GM21723 (cell line): Measurements from ENCODE around the gene KCNMA1.

Experiments used
- ATAC-seq: cut with Tn5 transposase; IDR thresholded peaks from one replicate; pipeline ENCODE4 v1.9.1; 2021; ENCODE audit warnings: mild to moderate bottlenecking, moderate library complexity; ENCODE audit not compliant: unreplicated experiment

The KCNMA1 gene

DNA sequence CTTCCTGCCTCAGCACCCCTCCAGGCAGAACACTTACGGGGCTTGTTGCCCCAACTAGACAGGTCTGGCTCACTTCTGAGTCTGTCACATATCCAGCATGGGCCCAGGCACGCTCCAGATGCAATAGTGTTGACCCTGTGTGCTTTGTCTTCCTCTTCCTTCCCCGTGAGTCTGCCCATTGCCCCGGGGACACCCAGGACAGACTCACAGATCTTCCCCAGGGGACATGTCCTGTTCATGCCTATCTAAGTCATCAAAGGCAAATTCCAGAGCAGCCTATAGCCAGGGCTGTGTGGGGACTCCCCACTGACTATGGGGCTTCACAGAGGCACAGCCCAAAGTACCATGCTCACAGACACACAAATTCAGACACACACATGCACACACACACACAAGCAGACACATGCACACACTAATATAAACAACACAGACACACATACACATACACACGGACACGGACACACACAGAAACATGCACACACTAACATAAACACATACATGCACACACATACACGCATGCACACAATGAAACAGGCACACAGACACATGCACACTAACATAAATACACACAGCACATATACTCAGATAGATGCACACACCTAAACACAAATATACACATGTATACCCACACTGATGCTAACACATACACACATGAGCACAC, 175.8 kb downstream of the KCNMA1 start:
- ATAC-seq = no peak

DNA sequence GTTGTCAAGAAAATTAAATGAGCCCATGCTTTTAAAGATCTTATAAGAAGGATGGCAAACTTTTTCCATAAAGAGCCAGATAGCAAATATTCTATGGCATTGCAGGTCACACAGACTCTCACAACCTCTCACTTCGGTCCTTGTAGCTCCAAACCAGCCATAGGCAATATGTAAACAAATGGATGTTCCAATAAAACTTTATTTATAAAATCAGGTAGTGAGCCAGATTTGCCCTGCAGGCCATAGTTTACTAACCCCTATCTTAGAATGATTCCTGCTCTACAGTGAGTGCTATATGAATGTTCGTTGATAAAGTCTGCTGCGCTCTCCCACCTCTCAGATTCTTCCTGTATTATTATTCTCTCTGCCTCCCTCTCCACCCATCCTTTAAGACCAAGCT, 177.7 kb downstream of the KCNMA1 start:
- no peak for ATAC-seq

DNA sequence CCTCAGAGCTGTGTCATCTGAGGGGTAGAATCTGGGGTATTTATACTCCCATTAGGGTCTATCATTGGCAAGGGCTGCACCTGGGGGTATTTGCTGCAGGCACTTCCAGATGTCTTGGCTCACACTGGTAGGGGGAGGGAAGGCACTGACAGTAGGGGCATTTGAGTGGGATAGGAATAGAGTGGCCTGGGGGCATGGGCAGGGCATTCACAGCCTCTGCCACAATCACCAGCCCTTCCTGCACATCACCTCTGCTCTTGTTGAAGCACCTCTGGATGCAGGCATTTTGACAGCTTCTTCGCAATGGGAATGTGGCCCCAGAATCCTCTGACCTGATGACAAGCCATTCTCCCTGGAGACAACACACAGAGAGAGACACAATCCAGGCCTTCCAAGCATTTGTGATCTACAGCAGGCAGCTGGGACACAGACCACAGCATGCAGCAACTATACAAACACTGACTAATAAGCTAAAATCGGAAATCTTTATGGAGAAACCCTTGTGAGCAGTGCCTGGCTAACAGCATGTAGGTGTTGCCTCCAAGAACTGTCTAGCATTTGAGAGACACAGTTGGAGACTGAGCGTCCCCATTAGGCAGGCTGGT, 178.5 kb downstream of the KCNMA1 start:
- ATAC-seq = no peak

- no peak for ATAC-seq
Measured at GRCh38 chr10:77457721-77458120, 179.9 kb downstream of the KCNMA1 start.

DNA sequence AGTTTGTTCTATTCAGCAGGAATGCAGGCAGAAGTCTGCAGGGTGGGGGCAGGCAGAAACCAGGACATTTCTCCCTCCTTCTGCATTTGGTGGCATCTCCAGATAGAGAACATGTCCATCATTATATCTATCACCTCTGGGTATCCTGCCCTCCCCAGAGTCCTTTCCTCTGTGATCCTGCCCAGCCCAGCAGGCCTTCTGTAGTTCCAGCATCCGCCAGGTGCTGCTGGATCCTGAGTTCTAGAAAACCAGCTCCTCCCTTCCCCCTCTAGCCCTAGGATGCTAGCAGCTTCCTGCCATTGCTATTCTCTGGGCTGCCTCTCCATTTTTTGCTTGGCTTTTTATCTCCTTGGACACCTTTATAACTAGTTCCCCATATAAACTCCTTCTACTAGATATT, 180.3 kb downstream of the KCNMA1 start:
- ATAC-seq = no peak

DNA sequence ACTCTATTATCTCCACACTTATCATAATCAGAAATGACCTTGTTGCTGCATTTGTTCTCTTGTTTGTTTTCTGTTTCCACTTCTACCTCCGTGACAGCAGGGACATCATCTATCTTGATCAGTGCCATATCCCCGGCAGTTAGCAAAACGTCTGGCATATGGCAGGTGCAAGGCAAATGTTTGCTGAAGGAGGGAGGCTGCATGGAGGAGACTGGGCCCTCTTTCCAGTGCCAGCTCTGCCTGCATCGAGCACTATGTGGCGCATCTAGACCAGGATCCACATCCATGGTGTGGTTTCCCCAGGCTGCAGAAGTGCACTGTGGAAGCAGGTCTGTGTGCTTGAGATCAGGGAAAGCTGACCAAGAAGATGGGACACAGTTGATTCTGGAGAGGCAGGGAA, 181.2 kb downstream of the KCNMA1 start:
- no peak for ATAC-seq

DNA sequence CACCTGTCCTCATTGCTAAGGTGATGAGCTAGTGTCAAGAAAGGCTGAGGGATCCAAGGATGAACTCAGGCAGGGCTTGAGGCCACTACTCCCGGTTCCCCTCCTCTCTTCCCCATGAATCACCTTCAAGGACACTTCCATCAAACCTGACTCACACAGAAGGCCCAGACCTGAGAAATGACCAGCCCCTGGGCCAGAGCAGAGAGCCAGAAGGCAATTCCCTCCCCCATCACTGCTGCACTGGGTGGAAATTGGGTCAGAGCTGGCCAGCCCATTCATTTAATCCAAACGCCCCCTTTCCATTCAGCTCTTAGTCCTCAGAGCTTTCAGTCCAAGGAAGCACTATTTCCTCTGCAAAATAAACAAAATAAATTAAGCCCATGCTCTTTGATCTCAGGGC, 182.0 kb downstream of the KCNMA1 start:
- no peak for ATAC-seq

GRCh38 chr10:77452952-77453564, 184.6 kb downstream of the KCNMA1 start:
- no peak for ATAC-seq

- ATAC-seq = no peak
Measured at GRCh38 chr10:77451886-77452285, 185.7 kb downstream of the KCNMA1 start.

- ATAC-seq = no peak
Measured at GRCh38 chr10:77448226-77448625, 189.4 kb downstream of the KCNMA1 start.

DNA sequence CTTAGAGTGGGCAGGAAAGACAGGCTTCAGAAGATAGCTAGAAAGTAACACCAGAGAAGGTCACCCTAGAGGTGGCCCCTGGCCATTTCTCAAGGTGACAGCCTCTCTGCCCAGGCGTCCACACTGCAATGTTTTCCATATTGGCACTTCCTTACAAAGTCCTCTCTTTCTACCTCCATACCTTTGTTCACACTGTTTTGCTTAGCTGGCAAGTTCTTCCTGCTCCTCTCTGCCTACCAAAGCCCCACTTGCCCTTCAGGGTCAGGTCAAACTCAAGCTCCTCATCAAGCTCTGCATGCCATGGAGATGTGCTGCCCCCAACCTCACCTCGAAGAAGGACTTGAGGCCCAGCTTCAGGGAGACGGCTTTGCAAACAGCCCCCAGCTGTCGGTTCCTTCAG, 190.9 kb downstream of the KCNMA1 start:
- ATAC-seq = no peak

DNA sequence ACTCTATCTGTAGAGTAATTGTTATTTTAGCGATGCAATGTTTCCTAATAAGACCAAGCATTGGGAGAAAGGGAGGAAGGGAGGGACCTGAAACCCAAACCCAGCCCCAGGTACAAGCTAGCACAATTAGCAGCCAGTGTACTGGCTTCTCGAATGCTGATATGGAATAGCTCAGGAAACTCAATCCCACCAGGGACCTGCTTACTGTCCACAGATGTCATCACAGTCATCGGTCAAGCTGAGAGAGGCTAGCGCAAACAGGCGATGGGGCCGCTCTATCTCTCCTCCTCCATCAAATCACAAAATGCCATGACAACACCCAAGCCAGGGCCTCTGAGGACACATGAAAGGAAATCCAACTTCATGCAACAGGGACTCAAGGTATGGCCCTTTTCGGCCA, 192.1 kb downstream of the KCNMA1 start:
- no peak for ATAC-seq

DNA sequence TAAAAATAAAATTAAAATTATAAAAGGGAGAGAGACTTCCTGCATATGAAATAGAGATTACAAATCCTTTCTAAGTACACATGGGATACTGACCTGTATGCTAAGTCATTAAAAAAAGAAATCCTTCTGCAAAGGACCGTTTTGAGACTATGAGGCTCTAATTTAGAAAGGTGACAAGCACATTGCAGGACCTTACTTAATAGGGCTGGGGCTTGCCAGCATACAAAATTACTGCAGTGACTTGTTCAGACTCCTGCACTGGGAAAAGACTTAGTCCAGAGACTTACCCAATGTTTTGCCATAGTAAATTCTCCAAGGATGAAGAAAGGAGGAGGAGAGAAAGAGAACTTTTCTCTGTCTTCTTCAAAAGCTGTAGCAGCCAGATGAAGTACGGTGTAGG, 193.6 kb downstream of the KCNMA1 start:
- no peak for ATAC-seq

GRCh38 chr10:77442699-77443189, 194.9 kb downstream of the KCNMA1 start:
- ATAC-seq = no peak

- no peak for ATAC-seq
Measured at GRCh38 chr10:77441353-77442166, 196.0 kb downstream of the KCNMA1 start.

DNA sequence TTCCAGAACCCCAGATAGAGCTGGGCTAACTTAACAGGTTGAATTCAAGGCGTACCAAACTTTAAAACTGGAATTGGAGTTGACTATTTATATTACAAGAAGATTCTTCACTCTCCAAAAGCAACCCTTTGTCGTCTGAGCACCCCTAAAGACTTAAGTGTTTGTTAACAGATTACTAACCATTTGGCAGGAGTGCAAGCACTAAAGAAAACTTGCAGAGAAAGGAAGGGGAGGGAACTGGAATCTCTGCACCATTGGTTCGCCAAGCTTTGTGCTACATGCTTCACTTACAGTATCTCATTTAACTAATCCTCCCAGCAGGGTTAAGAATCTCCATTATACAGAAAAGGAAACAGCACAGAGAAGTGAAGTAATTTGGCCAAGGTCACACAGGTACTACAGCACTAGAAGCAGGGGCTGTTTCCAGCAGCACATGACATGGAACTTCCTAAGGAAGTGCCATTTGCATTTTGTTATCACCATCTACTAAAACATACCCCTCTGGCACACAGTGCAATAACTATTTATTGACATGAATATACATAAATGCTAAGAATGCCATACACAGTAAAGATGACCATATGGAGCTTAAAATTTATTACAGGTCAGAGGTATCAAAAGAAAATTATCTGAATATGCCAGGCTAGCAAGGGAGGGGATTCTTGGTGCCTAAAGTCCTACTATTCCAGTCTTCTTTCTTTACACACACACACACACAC, 201.2 kb downstream of the KCNMA1 start:
- no peak for ATAC-seq

- ATAC-seq = no peak
Measured at GRCh38 chr10:77433546-77433945, 204.1 kb downstream of the KCNMA1 start.

GRCh38 chr10:77431980-77432797, 205.4 kb downstream of the KCNMA1 start:
- ATAC-seq = no peak

DNA sequence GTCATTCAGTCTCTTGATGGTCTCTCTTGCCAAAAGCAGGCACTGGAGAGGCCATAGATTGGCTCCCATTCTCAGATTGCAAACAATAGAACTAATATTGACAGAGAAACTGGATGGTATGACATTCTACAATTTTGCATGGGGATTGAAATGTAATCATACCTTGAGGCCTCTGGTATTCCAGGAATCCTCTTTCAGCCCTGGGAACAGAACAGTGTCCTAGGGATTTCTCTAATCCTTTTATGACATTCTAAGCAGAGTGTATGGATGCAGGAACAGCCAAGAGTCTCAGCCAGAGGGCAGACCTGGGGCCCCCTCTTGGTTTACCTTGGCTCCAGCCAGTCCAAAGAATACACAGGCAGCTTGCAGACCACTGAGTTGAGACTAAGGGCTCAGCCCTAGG, 206.4 kb downstream of the KCNMA1 start:
- ATAC-seq = no peak

GRCh38 chr10:77430530-77430929, 207.1 kb downstream of the KCNMA1 start:
- ATAC-seq = no peak
